H1 (cell line): ENCODE data around the gene ASCL5. TPM values are rescaled to one million over a fixed set of nuclear protein-coding genes. Genes with fewer than 3 reads are reported as not detected.

Experiments
- PHF8 ChIP-seq: fragments of 200-600 bp; sonication (generic); conservative IDR thresholded peaks from 2 replicates; pipeline ENCODE4 v1.7.1; 2012; ENCODE audit warnings: low read depth, mild to moderate bottlenecking, inconsistent platforms, low read length, moderate library complexity
- SRF ChIP-seq: IDR thresholded peaks from 2 replicates; pipeline ENCODE4 v1.6.1; 2011; ENCODE audit warnings: mild to moderate bottlenecking, low read depth, low read length, moderate library complexity
- TAF1 ChIP-seq: IDR thresholded peaks from 2 replicates; pipeline ENCODE4 v1.6.1; 2011; ENCODE audit warnings: mild to moderate bottlenecking, low read depth, low read length
- polyA plus RNA-seq, 7 experiments: library from polyadenylated mRNA; depleted of rRNA in 3 of 7; stranded (reverse) in 5 of 7; unstranded in 2 of 7; fragments of >200 nt in 5 of 7; fragments of 200-250 nt in 2 of 7; gene quantifications; 1 replicate in 5 of 7; 2 replicates in 1 of 7; 4 replicates in 1 of 7; pipeline versions ENCODE4 v1.2.1 to v1.2.3, GENCODE V29; 2011 to 2013; ENCODE audit warnings: missing spikeins in 2 of 7, mixed read lengths in 2 of 7
- total RNA-seq: library from RNA; stranded (reverse); fragmentation: NEBNext Ultra II Directional; extraction: Animal tissue kit (Norgen Biotek cat#: 25700); gene quantifications from 2 replicates; pipeline ENCODE4 v1.2.1, GENCODE V29; 2021
- TF ChIP-seq, protein P1 (sequence below): fragments of 300-600 bp; sonication (generic); IDR thresholded peaks from 2 replicates; pipeline ENCODE4 v1.7.1; 2012; ENCODE audit warnings: low read length, moderate library complexity, mild to moderate bottlenecking, inconsistent platforms; ENCODE audit not compliant: insufficient replicate concordance

Gene ASCL5
- total and polyA plus RNA-seq, 2 of the 8 experiments (the other 6 are each of a cell fraction or from before 2014, with no cell fraction given): 0.29 to 0.41 TPM

DNA sequence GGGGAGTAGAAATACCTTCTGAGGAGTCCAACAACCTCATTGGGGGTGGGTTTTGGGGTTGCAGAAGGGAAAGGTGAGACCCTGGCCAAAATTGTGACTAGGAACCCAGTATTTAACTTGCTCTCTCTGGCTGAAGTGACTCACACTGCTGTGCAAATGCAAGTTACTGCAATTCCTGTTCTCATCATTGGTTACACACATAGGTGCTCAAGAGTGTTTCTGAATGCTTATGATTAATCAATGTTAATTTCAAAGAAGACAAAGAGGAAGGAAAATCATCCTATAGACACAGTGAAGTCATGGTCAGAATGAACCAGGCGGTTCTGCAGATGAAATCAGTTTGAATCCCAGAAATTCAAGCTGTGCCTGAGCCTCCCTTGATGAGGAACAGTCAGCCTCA is 3.1 kb downstream of the ASCL5 start (continued):
- TF ChIP-seq, protein P1, sequence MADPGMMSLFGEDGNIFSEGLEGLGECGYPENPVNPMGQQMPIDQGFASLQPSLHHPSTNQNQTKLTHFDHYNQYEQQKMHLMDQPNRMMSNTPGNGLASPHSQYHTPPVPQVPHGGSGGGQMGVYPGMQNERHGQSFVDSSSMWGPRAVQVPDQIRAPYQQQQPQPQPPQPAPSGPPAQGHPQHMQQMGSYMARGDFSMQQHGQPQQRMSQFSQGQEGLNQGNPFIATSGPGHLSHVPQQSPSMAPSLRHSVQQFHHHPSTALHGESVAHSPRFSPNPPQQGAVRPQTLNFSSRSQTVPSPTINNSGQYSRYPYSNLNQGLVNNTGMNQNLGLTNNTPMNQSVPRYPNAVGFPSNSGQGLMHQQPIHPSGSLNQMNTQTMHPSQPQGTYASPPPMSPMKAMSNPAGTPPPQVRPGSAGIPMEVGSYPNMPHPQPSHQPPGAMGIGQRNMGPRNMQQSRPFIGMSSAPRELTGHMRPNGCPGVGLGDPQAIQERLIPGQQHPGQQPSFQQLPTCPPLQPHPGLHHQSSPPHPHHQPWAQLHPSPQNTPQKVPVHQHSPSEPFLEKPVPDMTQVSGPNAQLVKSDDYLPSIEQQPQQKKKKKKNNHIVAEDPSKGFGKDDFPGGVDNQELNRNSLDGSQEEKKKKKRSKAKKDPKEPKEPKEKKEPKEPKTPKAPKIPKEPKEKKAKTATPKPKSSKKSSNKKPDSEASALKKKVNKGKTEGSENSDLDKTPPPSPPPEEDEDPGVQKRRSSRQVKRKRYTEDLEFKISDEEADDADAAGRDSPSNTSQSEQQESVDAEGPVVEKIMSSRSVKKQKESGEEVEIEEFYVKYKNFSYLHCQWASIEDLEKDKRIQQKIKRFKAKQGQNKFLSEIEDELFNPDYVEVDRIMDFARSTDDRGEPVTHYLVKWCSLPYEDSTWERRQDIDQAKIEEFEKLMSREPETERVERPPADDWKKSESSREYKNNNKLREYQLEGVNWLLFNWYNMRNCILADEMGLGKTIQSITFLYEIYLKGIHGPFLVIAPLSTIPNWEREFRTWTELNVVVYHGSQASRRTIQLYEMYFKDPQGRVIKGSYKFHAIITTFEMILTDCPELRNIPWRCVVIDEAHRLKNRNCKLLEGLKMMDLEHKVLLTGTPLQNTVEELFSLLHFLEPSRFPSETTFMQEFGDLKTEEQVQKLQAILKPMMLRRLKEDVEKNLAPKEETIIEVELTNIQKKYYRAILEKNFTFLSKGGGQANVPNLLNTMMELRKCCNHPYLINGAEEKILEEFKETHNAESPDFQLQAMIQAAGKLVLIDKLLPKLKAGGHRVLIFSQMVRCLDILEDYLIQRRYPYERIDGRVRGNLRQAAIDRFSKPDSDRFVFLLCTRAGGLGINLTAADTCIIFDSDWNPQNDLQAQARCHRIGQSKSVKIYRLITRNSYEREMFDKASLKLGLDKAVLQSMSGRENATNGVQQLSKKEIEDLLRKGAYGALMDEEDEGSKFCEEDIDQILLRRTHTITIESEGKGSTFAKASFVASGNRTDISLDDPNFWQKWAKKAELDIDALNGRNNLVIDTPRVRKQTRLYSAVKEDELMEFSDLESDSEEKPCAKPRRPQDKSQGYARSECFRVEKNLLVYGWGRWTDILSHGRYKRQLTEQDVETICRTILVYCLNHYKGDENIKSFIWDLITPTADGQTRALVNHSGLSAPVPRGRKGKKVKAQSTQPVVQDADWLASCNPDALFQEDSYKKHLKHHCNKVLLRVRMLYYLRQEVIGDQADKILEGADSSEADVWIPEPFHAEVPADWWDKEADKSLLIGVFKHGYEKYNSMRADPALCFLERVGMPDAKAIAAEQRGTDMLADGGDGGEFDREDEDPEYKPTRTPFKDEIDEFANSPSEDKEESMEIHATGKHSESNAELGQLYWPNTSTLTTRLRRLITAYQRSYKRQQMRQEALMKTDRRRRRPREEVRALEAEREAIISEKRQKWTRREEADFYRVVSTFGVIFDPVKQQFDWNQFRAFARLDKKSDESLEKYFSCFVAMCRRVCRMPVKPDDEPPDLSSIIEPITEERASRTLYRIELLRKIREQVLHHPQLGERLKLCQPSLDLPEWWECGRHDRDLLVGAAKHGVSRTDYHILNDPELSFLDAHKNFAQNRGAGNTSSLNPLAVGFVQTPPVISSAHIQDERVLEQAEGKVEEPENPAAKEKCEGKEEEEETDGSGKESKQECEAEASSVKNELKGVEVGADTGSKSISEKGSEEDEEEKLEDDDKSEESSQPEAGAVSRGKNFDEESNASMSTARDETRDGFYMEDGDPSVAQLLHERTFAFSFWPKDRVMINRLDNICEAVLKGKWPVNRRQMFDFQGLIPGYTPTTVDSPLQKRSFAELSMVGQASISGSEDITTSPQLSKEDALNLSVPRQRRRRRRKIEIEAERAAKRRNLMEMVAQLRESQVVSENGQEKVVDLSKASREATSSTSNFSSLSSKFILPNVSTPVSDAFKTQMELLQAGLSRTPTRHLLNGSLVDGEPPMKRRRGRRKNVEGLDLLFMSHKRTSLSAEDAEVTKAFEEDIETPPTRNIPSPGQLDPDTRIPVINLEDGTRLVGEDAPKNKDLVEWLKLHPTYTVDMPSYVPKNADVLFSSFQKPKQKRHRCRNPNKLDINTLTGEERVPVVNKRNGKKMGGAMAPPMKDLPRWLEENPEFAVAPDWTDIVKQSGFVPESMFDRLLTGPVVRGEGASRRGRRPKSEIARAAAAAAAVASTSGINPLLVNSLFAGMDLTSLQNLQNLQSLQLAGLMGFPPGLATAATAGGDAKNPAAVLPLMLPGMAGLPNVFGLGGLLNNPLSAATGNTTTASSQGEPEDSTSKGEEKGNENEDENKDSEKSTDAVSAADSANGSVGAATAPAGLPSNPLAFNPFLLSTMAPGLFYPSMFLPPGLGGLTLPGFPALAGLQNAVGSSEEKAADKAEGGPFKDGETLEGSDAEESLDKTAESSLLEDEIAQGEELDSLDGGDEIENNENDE: no peak
- TF ChIP-seq TAF1 (no peak), PHF8 (no peak), SRF (no peak)
